ENCODE data around the gene HOXD11. TPM values are rescaled to one million over a fixed set of nuclear protein-coding genes. Genes with fewer than 3 reads are reported as not detected.

The HOXD11 gene
- total and polyA plus RNA-seq, 2 donors (not counting 1 experiment from before 2014, with no cell fraction given), result not detected

DNA sequence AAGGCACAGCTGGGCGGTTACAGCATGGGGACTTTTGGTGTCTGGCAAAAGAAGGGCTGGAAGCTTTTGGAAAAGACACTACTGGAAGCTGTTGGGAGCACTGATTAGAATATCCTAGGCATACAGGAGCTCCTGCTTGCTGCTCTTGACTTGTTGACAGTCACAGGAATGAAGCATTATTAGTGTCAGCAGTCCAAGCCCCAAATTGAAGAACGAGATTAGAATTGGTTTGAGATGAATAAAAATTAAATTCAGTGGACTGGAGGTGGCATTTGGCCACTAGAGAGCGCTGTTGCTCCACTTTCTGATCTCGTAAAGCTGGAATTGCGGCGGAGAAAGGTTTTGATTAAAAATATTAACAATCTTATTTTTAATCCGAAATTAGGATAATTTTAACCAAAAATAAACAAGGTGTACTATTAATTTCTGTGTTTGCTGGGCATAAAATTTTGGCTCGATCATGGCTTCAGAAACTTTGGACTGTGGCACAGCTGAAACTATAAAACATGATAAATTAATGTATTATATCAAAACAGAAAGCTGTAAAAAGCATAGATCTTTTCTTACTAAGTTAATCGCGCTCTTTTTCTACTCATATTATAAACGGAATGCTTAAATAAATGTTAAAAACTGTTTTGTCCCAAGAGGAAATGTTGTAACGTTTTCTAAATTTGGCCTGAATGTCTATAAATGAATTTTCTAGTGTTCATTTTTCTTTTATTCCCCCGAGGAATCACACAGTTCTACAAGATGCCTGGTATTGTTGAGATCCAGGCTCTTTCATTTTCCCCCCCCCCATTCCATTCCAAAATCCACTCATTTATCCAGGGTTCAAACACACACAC lies 20.1 kb downstream of the HOXD11 start:
- Histone ChIP-seq H3K79me2 (ENCODE audit: control insufficient read depth, insufficient read depth, low read length) (no peaks in the 10 kb centered on the region), H2AFZ (ENCODE audit: insufficient read depth, low read depth, low read length, poor library complexity, severe bottlenecking) (no peak overlapping the region), H3K4me1 (ENCODE audit: control insufficient read depth in 2 of 2, insufficient read depth in 2 of 2, low read length in 2 of 2) (peaks cover 24 to 50% of the 10 kb centered on the region in 2 donors), H3K27me3 (replicated peaks in 1 of 4; ENCODE audit: control extremely low read depth in 1 of 4, control insufficient read depth in 3 of 4, insufficient read depth in 4 of 4, low read length in 3 of 4) (peaks cover 0 to 84% (median 65%) of the 10 kb centered on the region in 4 experiments), H3K27ac (ENCODE audit: low read length in 2 of 2) (no peak overlapping the region), H3K4me3 (ENCODE audit: control extremely low read depth in 1 of 5, extremely low read depth in 1 of 5, insufficient read depth in 1 of 5, low read depth in 2 of 5, low read length in 4 of 5) (no peak overlapping the region), H4K20me1 (ENCODE audit: control insufficient read depth, insufficient read depth, low read length, poor library complexity, severe bottlenecking) (no peaks in the 10 kb centered on the region), H3K9ac (ENCODE audit: low read length) (no peak overlapping the region), H3K36me3 (replicated peaks in 1 of 2; ENCODE audit: control extremely low read depth in 1 of 2, control insufficient read depth in 1 of 2, extremely low read depth in 1 of 2, insufficient read depth in 2 of 2, low read length in 1 of 2) (no peaks in the 10 kb centered on the region), H3K4me2 (replicated peaks; ENCODE audit: low read depth, low read length, poor library complexity, severe bottlenecking) (no peak overlapping the region), H3K9me3 (ENCODE audit: control extremely low read depth in 1 of 3, control insufficient read depth in 2 of 3, insufficient read depth in 1 of 3, low read length in 2 of 3) (peaks cover 0 to 39% (median 0%) of the 10 kb centered on the region in 3 donors)
- no peak overlapping the region for H3K27ac Mint-ChIP-seq
- ChIA-PET POLR2A (no interaction called here), CTCF (interaction anchor here (0.7 to 4.6 kb wide), 46 partner anchors 10 to 1636 kb away, joined by 3 to 110 read pairs (median 4); no protein-coding TSS in a partner anchor)
- DNase-seq (peak; percentile 75), ATAC-seq (ENCODE audit: low read depth) (no peak)
- no peaks in the 10 kb centered on the region for H3K9me3 Mint-ChIP-seq (ENCODE audit: insufficient read depth)
- peaks cover 26% of the 10 kb centered on the region for H3K4me1 Mint-ChIP-seq
- H3K4me3 Mint-ChIP-seq, result no peak overlapping the region
- H3K27me3 Mint-ChIP-seq, result peaks cover 71% of the 10 kb centered on the region
- TF ChIP-seq EZH2 (IDR thresholded peaks at IDR 0.05; ENCODE audit: borderline replicate concordance, insufficient read depth, low read depth, low read length, poor library complexity, severe bottlenecking), result no peak
- TF ChIP-seq, protein P1, sequence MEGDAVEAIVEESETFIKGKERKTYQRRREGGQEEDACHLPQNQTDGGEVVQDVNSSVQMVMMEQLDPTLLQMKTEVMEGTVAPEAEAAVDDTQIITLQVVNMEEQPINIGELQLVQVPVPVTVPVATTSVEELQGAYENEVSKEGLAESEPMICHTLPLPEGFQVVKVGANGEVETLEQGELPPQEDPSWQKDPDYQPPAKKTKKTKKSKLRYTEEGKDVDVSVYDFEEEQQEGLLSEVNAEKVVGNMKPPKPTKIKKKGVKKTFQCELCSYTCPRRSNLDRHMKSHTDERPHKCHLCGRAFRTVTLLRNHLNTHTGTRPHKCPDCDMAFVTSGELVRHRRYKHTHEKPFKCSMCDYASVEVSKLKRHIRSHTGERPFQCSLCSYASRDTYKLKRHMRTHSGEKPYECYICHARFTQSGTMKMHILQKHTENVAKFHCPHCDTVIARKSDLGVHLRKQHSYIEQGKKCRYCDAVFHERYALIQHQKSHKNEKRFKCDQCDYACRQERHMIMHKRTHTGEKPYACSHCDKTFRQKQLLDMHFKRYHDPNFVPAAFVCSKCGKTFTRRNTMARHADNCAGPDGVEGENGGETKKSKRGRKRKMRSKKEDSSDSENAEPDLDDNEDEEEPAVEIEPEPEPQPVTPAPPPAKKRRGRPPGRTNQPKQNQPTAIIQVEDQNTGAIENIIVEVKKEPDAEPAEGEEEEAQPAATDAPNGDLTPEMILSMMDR (IDR thresholded peaks at IDR 0.05), result peak; percentile 98
- WGBS (ENCODE audit: insufficient coverage), result 50% methylated on average over 1 of the region's 13 CpGs
- intact Hi-C loops (cut with micrococcal nuclease), result loop anchor here (1.0 to 5.0 kb wide), 5 partner anchors 427 to 1035 kb away; no protein-coding TSS in a partner anchor

DNA sequence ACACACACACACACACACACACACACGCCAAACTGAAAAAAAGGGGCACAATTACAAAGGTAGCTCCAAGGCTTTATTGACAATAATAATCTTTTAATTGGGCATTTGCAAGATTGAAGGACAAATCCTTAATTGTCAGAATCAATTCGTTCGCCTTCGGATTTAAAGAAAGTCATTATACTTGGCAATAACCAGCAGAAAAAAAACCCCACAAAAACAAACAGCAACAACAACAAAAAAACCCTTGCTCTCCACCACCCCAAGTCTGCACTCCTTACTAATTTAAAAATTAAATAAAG lies 20.6 kb downstream of the HOXD11 start:
- no peak overlapping the region for H3K4me2 ChIP-seq (replicated peaks; ENCODE audit: low read depth, low read length, poor library complexity, severe bottlenecking)
- CTCF ChIA-PET, result interaction anchor here (0.7 to 4.6 kb wide), 23 partner anchors 11 to 1342 kb away, joined by 3 to 110 read pairs (median 8); no protein-coding TSS in a partner anchor
- TF ChIP-seq, protein P1 (IDR thresholded peaks at IDR 0.05), result no peak
- TF ChIP-seq EZH2 (IDR thresholded peaks at IDR 0.05; ENCODE audit: borderline replicate concordance, insufficient read depth, low read depth, low read length, poor library complexity, severe bottlenecking), result no peak
- no peaks in the 10 kb centered on the region for H4K20me1 ChIP-seq (ENCODE audit: control insufficient read depth, insufficient read depth, low read length, poor library complexity, severe bottlenecking)
- peaks cover 0 to 33% (median 0%) of the 10 kb centered on the region in 3 donors for H3K9me3 ChIP-seq (ENCODE audit: control extremely low read depth in 1 of 3, control insufficient read depth in 2 of 3, insufficient read depth in 1 of 3, low read length in 2 of 3)
- intact Hi-C loops (cut with micrococcal nuclease), result loop anchor here (1.0 to 5.0 kb wide), 4 partner anchors 511 to 1035 kb away; no protein-coding TSS in a partner anchor
- peaks cover 26% of the 10 kb centered on the region for H3K4me1 Mint-ChIP-seq
- H3K27ac Mint-ChIP-seq, result no peak overlapping the region
- no peak overlapping the region for H2AFZ ChIP-seq (ENCODE audit: insufficient read depth, low read depth, low read length, poor library complexity, severe bottlenecking)
- peaks cover 72% of the 10 kb centered on the region for H3K27me3 Mint-ChIP-seq
- H3K79me2 ChIP-seq (ENCODE audit: control insufficient read depth, insufficient read depth, low read length), result no peaks in the 10 kb centered on the region
- H3K4me1 ChIP-seq (ENCODE audit: control insufficient read depth in 2 of 2, insufficient read depth in 2 of 2, low read length in 2 of 2), result peaks cover 25 to 50% of the 10 kb centered on the region in 2 donors
- DNase-seq (no peak), ATAC-seq (ENCODE audit: low read depth) (no peak)
- H3K27me3 ChIP-seq (replicated peaks in 1 of 4; ENCODE audit: control extremely low read depth in 1 of 4, control insufficient read depth in 3 of 4, insufficient read depth in 4 of 4, low read length in 3 of 4), result peaks cover 0 to 84% (median 68%) of the 10 kb centered on the region in 4 experiments
- no peaks in the 10 kb centered on the region for H3K36me3 ChIP-seq (replicated peaks in 1 of 2; ENCODE audit: control extremely low read depth in 1 of 2, control insufficient read depth in 1 of 2, extremely low read depth in 1 of 2, insufficient read depth in 2 of 2, low read length in 1 of 2)
- H3K27ac ChIP-seq (ENCODE audit: low read length in 2 of 2), result no peak overlapping the region
- H3K4me3 Mint-ChIP-seq, result no peak overlapping the region
- H3K9me3 Mint-ChIP-seq (ENCODE audit: insufficient read depth), result no peaks in the 10 kb centered on the region
- 65% methylated on average over 3 of the region's 4 CpGs for WGBS (ENCODE audit: insufficient coverage)
- no peak overlapping the region for H3K4me3 ChIP-seq (ENCODE audit: control extremely low read depth in 1 of 5, extremely low read depth in 1 of 5, insufficient read depth in 1 of 5, low read depth in 2 of 5, low read length in 4 of 5)
- POLR2A ChIA-PET, result no interaction called here
- no peak overlapping the region for H3K9ac ChIP-seq (ENCODE audit: low read length)

Measured in B cell (primary cell).